Brain pericyte (primary cell): ENCODE results near the gene TAP1.

Source experiments
- DNase-seq: peaks from one replicate; pipeline ENCODE4 v3.0.0-alpha.2; 2012; ENCODE audit warnings: low read depth, low spot score

The TAP1 gene

GRCh38 chr6:32799740-32800139 lies 53.8 kb downstream of the TAP1 start:
- DNase-seq = no peak

- no peak for DNase-seq
Measured at GRCh38 chr6:32799168-32799567, 54.3 kb downstream of the TAP1 start.

- DNase-seq = no peak
Measured at GRCh38 chr6:32796848-32797776, 56.4 kb downstream of the TAP1 start.
